ENCODE results near the gene IL21R. TPM values are rescaled to one million over a fixed set of nuclear protein-coding genes. Genes with fewer than 3 reads are reported as not detected.

Gene IL21R
- total RNA-seq, 4 donors from 2014 or later: 0.20 to 1.1 (median 0.27) TPM; not detected in 1

GRCh38 chr16:27485811-27486210 lies 83.8 kb downstream of the IL21R start:
- no peaks in the 10 kb centered on the region for H3K27me3 ChIP-seq
- H3K9me3 ChIP-seq: no peaks in the 10 kb centered on the region
- H3K36me3 ChIP-seq: peaks cover 0 to 85% (median 42%) of the 10 kb centered on the region in 4 donors
- intact Hi-C loops (cut with DNase I; ENCODE audit: low total_unique reads) (no loop called here), in situ Hi-C loops (cut with MboI; ENCODE audit: low pct_ligation_motif_present in 1 of 4, low pct_unique_long_range_greater_than_20kb in 1 of 4, low sequenced_read_pairs in 3 of 4) (no loop called here)
- WGBS, 2 donors (ENCODE audit: low coverage in 1 of 2): 96% methylated on average over 11 of the region's 11 CpGs; no CpG with 5 or more reads in 1 of the 2 donors
- H3K4me3 ChIP-seq: no peak overlapping the region
- H3K27ac ChIP-seq: no peak overlapping the region
- H3K4me1 ChIP-seq: no peaks in the 10 kb centered on the region
- DNase-seq: no peak
- no peak for TF ChIP-seq CTCF (IDR thresholded peaks at IDR 0.05)
- no peak for TF ChIP-seq EP300 (IDR thresholded peaks at IDR 0.05; ENCODE audit: low read depth)
- no peak for TF ChIP-seq POLR2AphosphoS5 (IDR thresholded peaks at IDR 0.05)
- no peak for TF ChIP-seq POLR2A (IDR thresholded peaks at IDR 0.05)

GRCh38 chr16:27486344-27486743 lies 84.4 kb downstream of the IL21R start:
- no peak for TF ChIP-seq EP300 (IDR thresholded peaks at IDR 0.05; ENCODE audit: low read depth)
- no peak for DNase-seq
- Histone ChIP-seq H3K4me1 (no peaks in the 10 kb centered on the region), H3K27ac (no peak overlapping the region), H3K27me3 (no peaks in the 10 kb centered on the region), H3K36me3 (peaks cover 0 to 83% (median 41%) of the 10 kb centered on the region in 4 donors), H3K4me3 (no peak overlapping the region), H3K9me3 (no peaks in the 10 kb centered on the region)
- in situ Hi-C loops (cut with MboI; ENCODE audit: low pct_ligation_motif_present in 1 of 4, low pct_unique_long_range_greater_than_20kb in 1 of 4, low sequenced_read_pairs in 3 of 4) (no loop called here), intact Hi-C loops (cut with DNase I; ENCODE audit: low total_unique reads) (no loop called here)
- WGBS, 2 donors (ENCODE audit: low coverage in 1 of 2): 80 to 90% methylated on average over 1 to 8 of the region's 8 CpGs

- no peak overlapping the region for H3K4me3 ChIP-seq
- WGBS, 2 donors (ENCODE audit: low coverage in 1 of 2): 91 to 93% methylated on average over 3 of the region's 3 CpGs
- TF ChIP-seq CTCF (IDR thresholded peaks at IDR 0.05) (no peak), POLR2A (IDR thresholded peaks at IDR 0.05) (no peak), EP300 (IDR thresholded peaks at IDR 0.05; ENCODE audit: low read depth) (no peak), POLR2AphosphoS5 (IDR thresholded peaks at IDR 0.05) (no peak)
- in situ Hi-C loops (cut with MboI; ENCODE audit: low pct_ligation_motif_present in 1 of 4, low pct_unique_long_range_greater_than_20kb in 1 of 4, low sequenced_read_pairs in 3 of 4) (no loop called here), intact Hi-C loops (cut with DNase I; ENCODE audit: low total_unique reads) (no loop called here)
- H3K36me3 ChIP-seq: peaks cover 0 to 88% (median 41%) of the 10 kb centered on the region in 4 donors
- no peaks in the 10 kb centered on the region for H3K4me1 ChIP-seq
- H3K27me3 ChIP-seq: no peaks in the 10 kb centered on the region
- no peaks in the 10 kb centered on the region for H3K9me3 ChIP-seq
- DNase-seq: no peak
- H3K27ac ChIP-seq: no peak overlapping the region
These were observed 84.8 kb downstream of the IL21R start for GRCh38 chr16:27486760-27487159.

GRCh38 chr16:27489421-27489820 lies 87.4 kb downstream of the IL21R start:
- 80 to 97% methylated on average over 1 to 21 of the region's 21 CpGs for WGBS, 2 donors (ENCODE audit: low coverage in 1 of 2)
- Histone ChIP-seq H3K27me3 (no peaks in the 10 kb centered on the region), H3K36me3 (peaks cover 0 to 86% (median 41%) of the 10 kb centered on the region in 4 donors), H3K4me3 (no peak overlapping the region), H3K9me3 (no peaks in the 10 kb centered on the region), H3K4me1 (no peaks in the 10 kb centered on the region), H3K27ac (no peak overlapping the region)
- no peak for DNase-seq
- in situ Hi-C loops (cut with MboI; ENCODE audit: low pct_ligation_motif_present in 1 of 4, low pct_unique_long_range_greater_than_20kb in 1 of 4, low sequenced_read_pairs in 3 of 4): no loop called here
- no peak for TF ChIP-seq POLR2AphosphoS5 (IDR thresholded peaks at IDR 0.05)
- no peak for TF ChIP-seq CTCF (IDR thresholded peaks at IDR 0.05)
- TF ChIP-seq POLR2A (IDR thresholded peaks at IDR 0.05): no peak
- no peak for TF ChIP-seq EP300 (IDR thresholded peaks at IDR 0.05; ENCODE audit: low read depth)
- intact Hi-C loops (cut with DNase I; ENCODE audit: low total_unique reads): no loop called here

GRCh38 chr16:27489906-27490305 lies 87.9 kb downstream of the IL21R start:
- in situ Hi-C loops (cut with MboI; ENCODE audit: low pct_ligation_motif_present in 1 of 4, low pct_unique_long_range_greater_than_20kb in 1 of 4, low sequenced_read_pairs in 3 of 4): no loop called here

More at GRCh38 chr16:27489906-27490305, 87.9 kb downstream of the IL21R start:
- no peak overlapping the region for H3K27ac ChIP-seq
- no peak for TF ChIP-seq EP300 (IDR thresholded peaks at IDR 0.05; ENCODE audit: low read depth)
- no peak for TF ChIP-seq POLR2A (IDR thresholded peaks at IDR 0.05)
- no peak for TF ChIP-seq CTCF (IDR thresholded peaks at IDR 0.05)
- TF ChIP-seq POLR2AphosphoS5 (IDR thresholded peaks at IDR 0.05): no peak
- no peaks in the 10 kb centered on the region for H3K9me3 ChIP-seq
- H3K4me3 ChIP-seq: no peak overlapping the region
- 90 to 100% methylated on average over 1 to 7 of the region's 7 CpGs for WGBS, 2 donors (ENCODE audit: low coverage in 1 of 2)
- no peaks in the 10 kb centered on the region for H3K27me3 ChIP-seq
- no peaks in the 10 kb centered on the region for H3K4me1 ChIP-seq
- H3K36me3 ChIP-seq: peaks cover 0 to 82% (median 41%) of the 10 kb centered on the region in 4 donors
- intact Hi-C loops (cut with DNase I; ENCODE audit: low total_unique reads): no loop called here
- DNase-seq: no peak
